ENCODE results near the gene SEMA6A.

GRCh38 chr5:116487045-116487444 is 87.6 kb downstream of the SEMA6A start:
- TF ChIP-seq GATA3 (IDR thresholded peaks at IDR 0.05; ENCODE audit: low read depth, low read length), result no peak
- no peak for TF ChIP-seq GATA2 (IDR thresholded peaks at IDR 0.05; ENCODE audit: low read depth, low read length)
